ENCODE results near the gene CASP3.
"Not testable (repeated sequence)": the region's sequence is repeated elsewhere in the genome, so short reads cannot be mapped to it uniquely, and the experiment has no call there.

Gene CASP3

GRCh38 chr4:184664445-184665210 lies 15.4 kb upstream of the CASP3 start:
- DNase-seq (ENCODE audit: low spot score) = peak; percentile 55

- no peak for DNase-seq (ENCODE audit: low spot score)
Observed at GRCh38 chr4:184662236-184662635, 13.0 kb upstream of the CASP3 start.

GRCh38 chr4:184660978-184661377 lies 11.7 kb upstream of the CASP3 start:
- DNase-seq (ENCODE audit: low spot score) = no peak

- DNase-seq (ENCODE audit: low spot score) = not testable (repeated sequence)
Observed at GRCh38 chr4:184657820-184658219, 8.6 kb upstream of the CASP3 start.

GRCh38 chr4:184657144-184657543 lies 7.9 kb upstream of the CASP3 start:
- no peak for DNase-seq (ENCODE audit: low spot score)

GRCh38 chr4:184655889-184656869 lies 6.9 kb upstream of the CASP3 start:
- no peak for DNase-seq (ENCODE audit: low spot score)

GRCh38 chr4:184653650-184654049 lies 4.4 kb upstream of the CASP3 start:
- DNase-seq (ENCODE audit: low spot score) = no peak

GRCh38 chr4:184652681-184653080 lies 3.4 kb upstream of the CASP3 start:
- DNase-seq (ENCODE audit: low spot score) = not testable (repeated sequence)

- DNase-seq (ENCODE audit: low spot score) = no peak
Observed at GRCh38 chr4:184651899-184652298, 2.7 kb upstream of the CASP3 start.

- peak; percentile 29 for DNase-seq (ENCODE audit: low spot score)
Observed at GRCh38 chr4:184649971-184650855, 966 bp upstream of the CASP3 start.

GRCh38 chr4:184648313-184649025 lies 778 bp downstream of the CASP3 start:
- DNase-seq (ENCODE audit: low spot score) = peak; percentile 50

GRCh38 chr4:184648054-184648312 lies 1.3 kb downstream of the CASP3 start:
- DNase-seq (ENCODE audit: low spot score) = no peak

GRCh38 chr4:184647266-184648053 lies 1.8 kb downstream of the CASP3 start:
- DNase-seq (ENCODE audit: low spot score) = no peak

- no peak for DNase-seq (ENCODE audit: low spot score)
Observed at GRCh38 chr4:184645904-184646610, 3.2 kb downstream of the CASP3 start.

- DNase-seq (ENCODE audit: low spot score) = no peak
Observed at GRCh38 chr4:184644553-184645307, 4.5 kb downstream of the CASP3 start.

GRCh38 chr4:184643731-184644130 lies 5.5 kb downstream of the CASP3 start:
- no peak for DNase-seq (ENCODE audit: low spot score)

- no peak for DNase-seq (ENCODE audit: low spot score)
Observed at GRCh38 chr4:184641451-184641850, 7.8 kb downstream of the CASP3 start.

- DNase-seq (ENCODE audit: low spot score) = no peak
Observed at GRCh38 chr4:184641022-184641421, 8.2 kb downstream of the CASP3 start.

GRCh38 chr4:184636897-184637296 lies 12.3 kb downstream of the CASP3 start:
- DNase-seq (ENCODE audit: low spot score) = no peak

All from hematopoietic multipotent progenitor cell treated with erythropoietin and hydrocortisone succinate and interleukin-3 and kit ligand, for 15 days (in vitro differentiated cells).